Loucy (cell line): ENCODE results near the gene SIL1.

Experiments
- H2AFZ ChIP-seq: fragments of 200-600 bp; sonication (generic); 2 replicates; pipeline ENCODE4 v1.6.0; 2016; ENCODE audit warnings: antibody characterized with exemption, mild to moderate bottlenecking, low read length, moderate library complexity
- H3F3A ChIP-seq: fragments of 200-600 bp; 2 replicates; pipeline ENCODE4 v1.6.0; 2016; ENCODE audit warnings: antibody characterized with exemption, low read depth, mild to moderate bottlenecking
- H3K27me3 ChIP-seq: fragments of 200-600 bp; sonication (generic); 2 replicates; pipeline ENCODE4 v1.6.1; 2014; ENCODE audit warnings: low read length, mild to moderate bottlenecking; ENCODE audit not compliant: insufficient read depth, poor library complexity, severe bottlenecking
- H3K36me3 ChIP-seq: fragments of 200-600 bp; sonication (generic); 2 replicates; pipeline ENCODE4 v1.6.1; 2016; ENCODE audit warnings: low read length; ENCODE audit not compliant: insufficient read depth
- H3K4me1 ChIP-seq: fragments of 200-600 bp; sonication (generic); 2 replicates; pipeline ENCODE4 v1.5.1; 2014; ENCODE audit warnings: low read length, mild to moderate bottlenecking; ENCODE audit not compliant: insufficient read depth, poor library complexity, severe bottlenecking
- H3K4me2 ChIP-seq: fragments of 200-600 bp; sonication (generic); 2 replicates; pipeline ENCODE4 v1.6.0; 2014; ENCODE audit warnings: antibody characterized with exemption, low read length, low read depth, mild to moderate bottlenecking; ENCODE audit not compliant: poor library complexity, severe bottlenecking
- H3K4me3 ChIP-seq: fragments of 200-600 bp; sonication (generic); 2 replicates; pipeline ENCODE4 v1.5.1; 2014; ENCODE audit warnings: low read length, mild to moderate bottlenecking, mixed read lengths; ENCODE audit not compliant: poor library complexity, severe bottlenecking
- H3K79me2 ChIP-seq: fragments of 200-600 bp; sonication (generic); 2 replicates; pipeline ENCODE4 v1.6.1; 2014; ENCODE audit warnings: low read length; ENCODE audit not compliant: insufficient read depth
- H3K9ac ChIP-seq: fragments of 200-600 bp; sonication (generic); 2 replicates; pipeline ENCODE4 v1.6.0; 2014; ENCODE audit warnings: mild to moderate bottlenecking, low read depth, low read length, moderate library complexity; ENCODE audit not compliant: poor library complexity, severe bottlenecking
- H3K9me2 ChIP-seq: fragments of 200-600 bp; sonication (generic); replicated peaks from 2 replicates; pipeline ENCODE4 v1.6.1; 2016; ENCODE audit warnings: low read depth, low read length, mixed read lengths
- H3K9me3 ChIP-seq: fragments of 200-600 bp; sonication (generic); 2 replicates; pipeline ENCODE4 v1.6.1; 2014; ENCODE audit warnings: mild to moderate bottlenecking, antibody characterized with exemption, low read length, low read depth; ENCODE audit not compliant: insufficient read depth
- H4K20me1 ChIP-seq: fragments of 200-600 bp; sonication (generic); 2 replicates; pipeline ENCODE4 v1.6.0; 2014; ENCODE audit warnings: antibody characterized with exemption, low read length, mild to moderate bottlenecking; ENCODE audit not compliant: insufficient read depth, poor library complexity, severe bottlenecking
- EZH2phosphoT487 ChIP-seq: fragments of 200-600 bp; IDR thresholded peaks from 2 replicates; pipeline ENCODE4 v1.6.1; 2018; ENCODE audit warnings: antibody characterized with exemption, mild to moderate bottlenecking, moderate library complexity, borderline replicate concordance
- TF ChIP-seq, protein P1 (sequence below): fragments of 200-600 bp; sonication (generic); conservative IDR thresholded peaks from 2 replicates; pipeline ENCODE4 v1.5.1; 2014; ENCODE audit warnings: mild to moderate bottlenecking, antibody characterized with exemption, low read length

Gene SIL1

GRCh38 chr5:139155333-139155732, 42.8 kb downstream of the SIL1 start:
- no peaks in the 10 kb centered on the region for H3F3A ChIP-seq
- H2AFZ ChIP-seq = no peak overlapping the region
- no peak overlapping the region for H3K4me3 ChIP-seq
- H3K9me3 ChIP-seq = no peaks in the 10 kb centered on the region
- H3K79me2 ChIP-seq = no peaks in the 10 kb centered on the region
- no peaks in the 10 kb centered on the region for H3K4me1 ChIP-seq
- H3K4me2 ChIP-seq = no peak overlapping the region
- no peaks in the 10 kb centered on the region for H4K20me1 ChIP-seq
- no peak for TF ChIP-seq EZH2phosphoT487
- no peaks in the 10 kb centered on the region for H3K36me3 ChIP-seq
- H3K27me3 ChIP-seq = no peaks in the 10 kb centered on the region
- H3K9me2 ChIP-seq = no peaks in the 10 kb centered on the region
- no peak overlapping the region for H3K9ac ChIP-seq

- no peaks in the 10 kb centered on the region for H3K9me3 ChIP-seq
- TF ChIP-seq, protein P1, sequence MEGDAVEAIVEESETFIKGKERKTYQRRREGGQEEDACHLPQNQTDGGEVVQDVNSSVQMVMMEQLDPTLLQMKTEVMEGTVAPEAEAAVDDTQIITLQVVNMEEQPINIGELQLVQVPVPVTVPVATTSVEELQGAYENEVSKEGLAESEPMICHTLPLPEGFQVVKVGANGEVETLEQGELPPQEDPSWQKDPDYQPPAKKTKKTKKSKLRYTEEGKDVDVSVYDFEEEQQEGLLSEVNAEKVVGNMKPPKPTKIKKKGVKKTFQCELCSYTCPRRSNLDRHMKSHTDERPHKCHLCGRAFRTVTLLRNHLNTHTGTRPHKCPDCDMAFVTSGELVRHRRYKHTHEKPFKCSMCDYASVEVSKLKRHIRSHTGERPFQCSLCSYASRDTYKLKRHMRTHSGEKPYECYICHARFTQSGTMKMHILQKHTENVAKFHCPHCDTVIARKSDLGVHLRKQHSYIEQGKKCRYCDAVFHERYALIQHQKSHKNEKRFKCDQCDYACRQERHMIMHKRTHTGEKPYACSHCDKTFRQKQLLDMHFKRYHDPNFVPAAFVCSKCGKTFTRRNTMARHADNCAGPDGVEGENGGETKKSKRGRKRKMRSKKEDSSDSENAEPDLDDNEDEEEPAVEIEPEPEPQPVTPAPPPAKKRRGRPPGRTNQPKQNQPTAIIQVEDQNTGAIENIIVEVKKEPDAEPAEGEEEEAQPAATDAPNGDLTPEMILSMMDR = no peak
- no peak for TF ChIP-seq EZH2phosphoT487
- H4K20me1 ChIP-seq = no peaks in the 10 kb centered on the region
- H3K4me3 ChIP-seq = no peak overlapping the region
- H3K9me2 ChIP-seq = no peaks in the 10 kb centered on the region
- no peaks in the 10 kb centered on the region for H3K36me3 ChIP-seq
- no peaks in the 10 kb centered on the region for H3K27me3 ChIP-seq
- H2AFZ ChIP-seq = no peak overlapping the region
- H3F3A ChIP-seq = no peaks in the 10 kb centered on the region
- peaks cover 14% of the 10 kb centered on the region for H3K4me1 ChIP-seq
- no peaks in the 10 kb centered on the region for H3K79me2 ChIP-seq
- H3K9ac ChIP-seq = no peak overlapping the region
- no peak overlapping the region for H3K4me2 ChIP-seq
These were observed 46.3 kb downstream of the SIL1 start for GRCh38 chr5:139151902-139152301.

- Histone ChIP-seq H3K9me3 (no peaks in the 10 kb centered on the region), H3K9ac (no peak overlapping the region), H3K9me2 (no peaks in the 10 kb centered on the region), H3K4me3 (no peak overlapping the region), H4K20me1 (no peaks in the 10 kb centered on the region), H3K27me3 (no peaks in the 10 kb centered on the region), H3F3A (no peaks in the 10 kb centered on the region), H3K79me2 (no peaks in the 10 kb centered on the region), H3K4me1 (peaks cover 18% of the 10 kb centered on the region), H3K4me2 (no peak overlapping the region), H2AFZ (no peak overlapping the region), H3K36me3 (no peaks in the 10 kb centered on the region)
- TF ChIP-seq, protein P1 = no peak
- TF ChIP-seq EZH2phosphoT487 = no peak
These were observed 47.7 kb downstream of the SIL1 start for GRCh38 chr5:139150367-139150999.
